HepG2 (cell line): ENCODE data around the gene SLC17A9. TPM values are rescaled to one million over a fixed set of nuclear protein-coding genes. Genes with fewer than 3 reads are reported as not detected.
A peak's percentile ranks its signal among the peaks of the same experiment; 100 is the strongest.

ENCODE experiments used
- ARID4A ChIP-seq: sonication (generic); formaldehyde crosslinking; IDR thresholded peaks from 2 replicates; pipeline ENCODE4 v1.5.0; 2020; ENCODE audit warnings: mild to moderate bottlenecking, missing genetic modification reagents, borderline replicate concordance
- CTCF ChIP-seq: sonication (generic); formaldehyde crosslinking; IDR thresholded peaks from 2 replicates; pipeline ENCODE4 v1.5.0; 2020; ENCODE audit warnings: mild to moderate bottlenecking, missing genetic modification reagents, moderate library complexity
- HOXD1 ChIP-seq: sonication (generic); formaldehyde crosslinking; IDR thresholded peaks from 2 replicates; pipeline ENCODE4 v1.5.0; 2020; ENCODE audit warnings: missing genetic modification reagents
- MED8 ChIP-seq: sonication (generic); formaldehyde crosslinking; IDR thresholded peaks from 2 replicates; pipeline ENCODE4 v1.8.1; 2023; ENCODE audit warnings: mild to moderate bottlenecking, missing genetic modification reagents; ENCODE audit not compliant: insufficient replicate concordance
- MTF2 ChIP-seq: sonication (generic); formaldehyde crosslinking; IDR thresholded peaks from 2 replicates; pipeline ENCODE4 v1.5.0; 2020; ENCODE audit warnings: missing genetic modification reagents, borderline replicate concordance
- PHF8 ChIP-seq: sonication (generic); formaldehyde crosslinking; IDR thresholded peaks from 2 replicates; pipeline ENCODE4 v1.5.0; 2020; ENCODE audit warnings: missing genetic modification reagents
- RFX5 ChIP-seq: IDR thresholded peaks from 2 replicates; pipeline ENCODE4 v1.6.1; 2011; ENCODE audit warnings: low read depth, low read length, improper control_type of control experiment
- TFDP1 ChIP-seq: IDR thresholded peaks from 2 replicates; pipeline ENCODE4 v1.6.1; 2016; ENCODE audit warnings: missing compliant biosample characterization, missing genetic modification reagents, borderline replicate concordance
- ZNF292 ChIP-seq: sonication (generic); formaldehyde crosslinking; IDR thresholded peaks from 2 replicates; pipeline ENCODE4 v1.8.1; 2022; ENCODE audit warnings: mild to moderate bottlenecking, low read depth, missing genetic modification reagents, borderline replicate concordance
- ZNF329 ChIP-seq: sonication (generic); formaldehyde crosslinking; IDR thresholded peaks from 2 replicates; pipeline ENCODE4 v1.9.0; 2021; ENCODE audit warnings: low read depth, mild to moderate bottlenecking, missing genetic modification reagents
- polyA plus RNA-seq, 8 experiments: library from polyadenylated mRNA; depleted of rRNA in 3 of 8; stranded (reverse) in 7 of 8; unstranded in 1 of 8; fragments of >200 nt; fragmentation: Illumina TruSeq in 4 of 8; extraction: Trizol in 4 of 8; gene quantifications; 2 replicates each; pipeline versions ENCODE4 v1.2.1 to v1.2.3, GENCODE V29; 2011 to 2016; ENCODE audit warnings: low read depth in 4 of 8, missing spikeins in 1 of 8, mixed read lengths in 1 of 8; ENCODE audit not compliant: insufficient read depth in 1 of 8
- total RNA-seq, 5 experiments: library from RNA; depleted of rRNA; stranded (reverse); fragments of >200 nt; fragmentation: Illumina TruSeq; extraction: Trizol; gene quantifications; 2 replicates each; pipeline ENCODE4 v1.2.3, GENCODE V29; 2016; ENCODE audit warnings: low read depth in 1 of 5
- TF ChIP-seq, protein P1 (sequence below): sonication (generic); formaldehyde crosslinking; IDR thresholded peaks from 2 replicates; pipeline ENCODE4 v1.5.0; 2020; ENCODE audit warnings: missing genetic modification reagents
- TF ChIP-seq, protein P2 (sequence below): sonication (generic); formaldehyde crosslinking; IDR thresholded peaks from 2 replicates; pipeline ENCODE4 v1.4.0; 2020; ENCODE audit warnings: missing genetic modification reagents

Gene SLC17A9
- total and polyA plus RNA-seq, 2 of the 13 experiments (the other 11 are each of a cell fraction or from before 2014, with no cell fraction given), result 110 to 191 TPM

- TF ChIP-seq, protein P1, sequence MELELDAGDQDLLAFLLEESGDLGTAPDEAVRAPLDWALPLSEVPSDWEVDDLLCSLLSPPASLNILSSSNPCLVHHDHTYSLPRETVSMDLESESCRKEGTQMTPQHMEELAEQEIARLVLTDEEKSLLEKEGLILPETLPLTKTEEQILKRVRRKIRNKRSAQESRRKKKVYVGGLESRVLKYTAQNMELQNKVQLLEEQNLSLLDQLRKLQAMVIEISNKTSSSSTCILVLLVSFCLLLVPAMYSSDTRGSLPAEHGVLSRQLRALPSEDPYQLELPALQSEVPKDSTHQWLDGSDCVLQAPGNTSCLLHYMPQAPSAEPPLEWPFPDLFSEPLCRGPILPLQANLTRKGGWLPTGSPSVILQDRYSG, result peak; percentile 73
- TF ChIP-seq MTF2 (CRISPR knock-in tag), result no peak
- TF ChIP-seq ARID4A (CRISPR knock-in tag), result no peak; the same call in 1 of the 2 replicates
- peak; percentile 53; the same call in 1 of the 2 replicates for TF ChIP-seq TFDP1 (CRISPR knock-in tag)
- peak; percentile 46 for TF ChIP-seq PHF8 (CRISPR knock-in tag)
- peak; percentile 49 for TF ChIP-seq CTCF
- 0 out of 2 replicates have a peak, but pooled peaks have one; percentile 10 for TF ChIP-seq HOXD1 (CRISPR knock-in tag)
- TF ChIP-seq, protein P2, sequence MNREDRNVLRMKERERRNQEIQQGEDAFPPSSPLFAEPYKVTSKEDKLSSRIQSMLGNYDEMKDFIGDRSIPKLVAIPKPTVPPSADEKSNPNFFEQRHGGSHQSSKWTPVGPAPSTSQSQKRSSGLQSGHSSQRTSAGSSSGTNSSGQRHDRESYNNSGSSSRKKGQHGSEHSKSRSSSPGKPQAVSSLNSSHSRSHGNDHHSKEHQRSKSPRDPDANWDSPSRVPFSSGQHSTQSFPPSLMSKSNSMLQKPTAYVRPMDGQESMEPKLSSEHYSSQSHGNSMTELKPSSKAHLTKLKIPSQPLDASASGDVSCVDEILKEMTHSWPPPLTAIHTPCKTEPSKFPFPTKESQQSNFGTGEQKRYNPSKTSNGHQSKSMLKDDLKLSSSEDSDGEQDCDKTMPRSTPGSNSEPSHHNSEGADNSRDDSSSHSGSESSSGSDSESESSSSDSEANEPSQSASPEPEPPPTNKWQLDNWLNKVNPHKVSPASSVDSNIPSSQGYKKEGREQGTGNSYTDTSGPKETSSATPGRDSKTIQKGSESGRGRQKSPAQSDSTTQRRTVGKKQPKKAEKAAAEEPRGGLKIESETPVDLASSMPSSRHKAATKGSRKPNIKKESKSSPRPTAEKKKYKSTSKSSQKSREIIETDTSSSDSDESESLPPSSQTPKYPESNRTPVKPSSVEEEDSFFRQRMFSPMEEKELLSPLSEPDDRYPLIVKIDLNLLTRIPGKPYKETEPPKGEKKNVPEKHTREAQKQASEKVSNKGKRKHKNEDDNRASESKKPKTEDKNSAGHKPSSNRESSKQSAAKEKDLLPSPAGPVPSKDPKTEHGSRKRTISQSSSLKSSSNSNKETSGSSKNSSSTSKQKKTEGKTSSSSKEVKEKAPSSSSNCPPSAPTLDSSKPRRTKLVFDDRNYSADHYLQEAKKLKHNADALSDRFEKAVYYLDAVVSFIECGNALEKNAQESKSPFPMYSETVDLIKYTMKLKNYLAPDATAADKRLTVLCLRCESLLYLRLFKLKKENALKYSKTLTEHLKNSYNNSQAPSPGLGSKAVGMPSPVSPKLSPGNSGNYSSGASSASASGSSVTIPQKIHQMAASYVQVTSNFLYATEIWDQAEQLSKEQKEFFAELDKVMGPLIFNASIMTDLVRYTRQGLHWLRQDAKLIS, result 0 out of 2 replicates have a peak, but pooled peaks have one; percentile 93
- peak; percentile 63; the same call in 1 of the 2 replicates for TF ChIP-seq ZNF292 (CRISPR knock-in tag)
- TF ChIP-seq RFX5, result peak; percentile 43; the same call in 1 of the 2 replicates
- TF ChIP-seq ZNF329 (CRISPR knock-in tag), result peak; percentile 54; the same call in 1 of the 2 replicates
- TF ChIP-seq MED8 (CRISPR knock-in tag), result peak; percentile 94
These were observed 694 bp downstream of the SLC17A9 start (continued) for GRCh38 chr20:62952968-62953838.
